T-helper 2 cell treated with Interferon-gamma antibody and Interleukin-4, amounts not matched to agents 100 ng/mL and 5 ng/mL, for 36 hours (primary cell): ENCODE results near the gene KIF1A. TPM values are rescaled to one million over a fixed set of nuclear protein-coding genes. Genes with fewer than 3 reads are reported as not detected.

Experiments
- intact Hi-C: fragments of 100-400 bp; cut with micrococcal nuclease; formaldehyde crosslinking; loops from one replicate; pipeline ENCODE4 v1.15.1; 2023
- total RNA-seq: library from RNA; stranded (reverse); gene quantifications from 2 replicates; pipeline ENCODE4 v1.2.3, GENCODE V29; 2022

KIF1A gene
- total RNA-seq, 1 donor from 2014 or later = 0.43 TPM

GRCh38 chr2:240737512-240737911 is 82.5 kb downstream of the KIF1A start:
- intact Hi-C loops = no loop called here

- intact Hi-C loops = no loop called here
These were observed 83.5 kb downstream of the KIF1A start for GRCh38 chr2:240736281-240737250.

DNA sequence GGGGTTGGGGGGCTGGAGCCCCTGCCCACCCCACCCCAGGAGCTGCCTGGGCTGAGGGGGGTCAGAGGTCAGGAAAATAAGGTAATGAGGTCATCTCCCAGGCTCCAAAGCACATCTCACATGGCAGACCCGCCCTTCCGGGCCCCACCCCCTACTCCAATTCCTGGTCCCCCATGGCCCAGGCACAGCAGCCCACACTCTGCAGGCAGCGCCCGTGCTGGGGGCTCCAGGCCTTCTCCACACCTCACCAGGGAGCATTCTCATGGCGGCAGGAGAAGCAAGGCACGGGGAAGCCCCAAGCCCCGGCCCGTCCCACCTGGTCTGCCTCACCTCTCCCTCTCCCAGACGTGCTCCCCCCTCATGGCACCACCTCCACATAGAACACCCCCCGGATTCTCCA is 84.5 kb downstream of the KIF1A start:
- intact Hi-C loops = no loop called here

GRCh38 chr2:240734756-240735155 is 85.3 kb downstream of the KIF1A start:
- intact Hi-C loops = no loop called here

DNA sequence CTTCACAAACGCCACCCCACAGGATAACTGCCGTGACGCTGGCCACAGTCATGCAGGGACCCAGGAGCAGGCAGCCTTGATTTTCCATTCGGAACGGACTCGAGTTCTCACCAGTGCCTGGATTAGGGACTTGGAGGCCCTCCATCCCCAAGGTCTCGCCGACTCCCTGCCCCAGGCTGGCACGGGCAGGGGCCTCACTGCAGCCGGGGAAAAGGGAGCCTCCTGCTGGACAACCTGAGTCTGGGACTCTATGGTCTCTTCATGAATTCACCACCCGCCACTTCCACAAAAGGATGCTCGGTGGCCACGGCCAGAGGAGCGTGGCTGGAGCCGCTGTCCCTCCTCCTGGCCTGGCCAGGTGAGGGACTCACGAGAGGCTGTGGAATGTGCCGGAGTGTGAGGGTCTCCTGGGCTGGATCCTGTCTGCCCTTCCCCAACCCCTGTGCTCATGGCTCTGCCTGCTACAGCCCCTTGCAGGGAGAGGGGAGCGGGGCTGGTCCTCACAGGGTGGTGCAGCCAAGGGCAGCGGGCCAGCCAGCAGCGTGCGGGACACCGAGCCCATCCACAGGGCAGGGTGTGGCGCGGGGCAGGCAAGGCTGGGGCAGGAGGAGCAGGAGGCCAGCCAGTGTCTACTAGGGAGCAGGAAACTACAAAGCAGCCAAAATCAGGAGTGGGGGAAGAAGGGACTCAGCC is 86.1 kb downstream of the KIF1A start:
- intact Hi-C loops = no loop called here

DNA sequence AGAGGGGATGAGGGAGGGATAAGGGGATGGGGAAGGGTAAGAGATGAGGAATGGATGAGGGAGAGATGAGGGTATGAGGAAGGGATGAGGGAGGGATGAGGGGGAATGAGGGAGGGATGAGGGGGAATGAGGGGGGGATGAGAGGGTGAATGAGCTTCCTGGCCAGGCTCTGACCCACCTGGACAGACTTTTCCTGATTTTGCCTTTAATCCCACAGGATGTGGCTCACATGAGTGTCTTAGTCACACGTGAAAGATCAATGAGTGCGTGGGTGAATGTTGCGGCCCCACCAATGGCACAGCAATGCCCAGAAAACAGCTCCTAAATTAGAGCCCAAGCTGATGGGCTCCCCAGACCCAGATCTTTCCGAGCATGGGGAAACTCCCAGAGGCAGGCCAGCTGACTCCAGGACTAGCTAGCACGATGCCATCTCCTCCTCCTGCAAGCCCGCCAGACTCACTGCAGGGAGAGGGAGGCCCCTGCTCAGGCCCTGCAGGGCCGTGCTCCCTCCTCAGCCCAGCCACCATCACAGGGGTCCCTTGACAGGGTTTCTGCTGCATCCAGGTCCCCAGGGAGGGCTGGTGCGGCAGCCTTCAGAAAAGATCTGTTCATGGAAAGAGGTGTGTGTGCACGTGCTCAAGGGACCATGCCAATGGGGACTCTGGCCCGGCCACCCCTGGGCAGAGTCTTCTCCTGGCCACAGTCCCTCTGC is 87.0 kb downstream of the KIF1A start:
- intact Hi-C loops = no loop called here

DNA sequence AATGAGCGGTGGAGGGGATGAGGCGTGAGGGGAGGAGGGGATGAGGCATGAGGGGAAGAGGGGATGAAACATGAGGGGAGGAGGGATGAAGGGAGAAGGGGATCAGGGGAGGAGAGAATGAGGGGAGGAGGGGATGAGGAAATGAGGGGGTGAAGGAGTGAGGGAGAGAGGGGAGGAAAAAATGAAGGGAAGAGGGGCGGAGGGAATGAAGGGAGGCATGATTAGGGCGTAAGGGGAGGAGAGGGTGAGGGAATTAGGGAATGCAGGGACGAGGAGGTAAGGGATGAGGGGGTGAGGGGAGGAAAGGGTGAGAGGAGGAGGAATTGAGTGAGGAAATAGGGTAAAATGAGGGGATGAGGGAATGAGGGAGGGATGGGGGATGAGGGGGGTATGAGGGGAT is 87.8 kb downstream of the KIF1A start:
- intact Hi-C loops = no loop called here

DNA sequence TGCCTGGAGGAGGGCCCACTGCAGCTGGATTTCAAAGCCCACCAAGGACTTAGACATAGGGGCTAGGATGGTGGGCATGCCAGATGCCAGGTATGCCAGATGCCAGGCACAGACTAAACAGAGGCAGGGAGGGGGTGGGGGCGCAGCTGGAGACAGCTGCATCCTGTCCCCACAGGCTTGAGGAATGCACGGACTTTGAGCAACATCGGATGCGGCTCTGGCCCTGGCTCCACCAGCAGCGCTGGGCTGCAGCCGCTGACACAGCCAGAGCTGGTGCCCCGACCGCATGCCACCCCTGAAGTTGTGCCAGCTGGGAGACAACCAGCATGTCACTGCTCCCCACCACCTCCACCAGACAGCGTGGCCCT is 88.9 kb downstream of the KIF1A start:
- intact Hi-C loops = no loop called here

DNA sequence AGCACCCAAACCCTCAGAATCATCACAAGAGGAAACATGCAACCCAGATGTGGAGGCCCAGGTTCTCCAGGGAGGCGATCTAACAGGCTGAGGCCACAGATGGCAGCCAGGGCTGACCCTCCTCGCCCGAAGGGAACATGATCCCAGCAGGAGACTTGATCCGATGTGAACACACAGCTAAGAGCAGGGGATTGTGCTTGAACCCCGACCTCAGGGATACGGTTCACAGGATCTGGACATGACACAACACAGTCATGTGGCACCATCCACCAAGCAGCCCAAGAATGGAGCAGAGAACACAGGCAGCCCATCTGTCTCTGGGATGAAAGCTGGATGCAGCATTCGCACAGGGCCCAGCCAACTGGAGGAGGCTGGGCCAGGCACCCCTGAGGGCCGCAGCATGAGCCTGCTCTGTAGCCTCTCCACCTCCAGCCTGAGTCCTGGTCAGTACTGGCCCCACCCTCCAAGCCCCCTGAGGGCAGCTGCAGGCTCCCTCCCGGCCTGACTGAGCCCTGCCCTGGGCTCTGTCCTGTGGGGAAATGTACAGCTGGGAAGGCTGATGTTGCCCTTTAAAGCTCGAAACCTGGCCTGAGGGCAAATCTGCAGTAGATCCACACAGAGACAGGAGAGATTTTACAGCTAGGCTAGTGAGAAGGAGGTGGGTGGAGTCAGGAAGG is 89.4 kb downstream of the KIF1A start:
- intact Hi-C loops = no loop called here

- intact Hi-C loops = no loop called here
These were observed 91.2 kb downstream of the KIF1A start for GRCh38 chr2:240728827-240729226.

DNA sequence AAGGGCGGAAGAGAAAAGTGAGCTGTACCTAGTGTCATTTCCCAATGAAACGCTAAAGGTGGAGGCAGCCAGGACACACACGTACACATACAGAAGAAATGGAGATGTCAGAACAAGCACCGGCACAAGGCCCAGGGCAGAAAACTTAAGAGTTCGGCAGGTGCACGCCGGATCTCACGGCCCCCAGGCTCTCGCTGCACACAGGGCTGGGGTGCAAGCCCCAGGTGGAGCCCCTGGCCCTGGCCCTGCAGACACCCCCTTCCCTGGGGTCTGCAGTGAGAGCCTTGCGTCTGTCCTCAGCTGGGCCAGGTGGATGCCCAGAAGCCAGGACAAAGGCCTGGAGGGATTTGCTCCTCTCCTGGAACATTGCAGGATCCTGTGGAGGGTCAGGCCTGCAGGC is 91.7 kb downstream of the KIF1A start:
- intact Hi-C loops = no loop called here

DNA sequence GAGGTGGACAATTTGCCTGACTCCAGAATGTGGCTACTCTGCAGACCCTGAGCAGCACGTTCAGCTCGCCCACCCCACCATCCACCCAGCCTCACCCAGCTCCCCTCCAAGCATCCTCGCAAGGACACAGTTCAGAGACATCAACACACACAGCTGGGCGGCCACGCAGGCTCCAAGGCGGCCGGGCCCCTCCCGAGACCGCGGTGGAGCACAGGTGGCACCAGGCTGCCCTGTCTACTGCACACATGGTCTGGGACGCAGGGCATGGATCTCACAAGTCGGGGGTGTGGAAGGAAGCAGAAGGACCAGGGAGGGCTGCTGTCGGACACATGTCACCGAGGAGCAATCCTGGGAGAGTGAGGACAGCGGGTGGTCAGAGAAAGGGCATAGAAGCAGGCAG is 92.1 kb downstream of the KIF1A start:
- intact Hi-C loops = no loop called here

DNA sequence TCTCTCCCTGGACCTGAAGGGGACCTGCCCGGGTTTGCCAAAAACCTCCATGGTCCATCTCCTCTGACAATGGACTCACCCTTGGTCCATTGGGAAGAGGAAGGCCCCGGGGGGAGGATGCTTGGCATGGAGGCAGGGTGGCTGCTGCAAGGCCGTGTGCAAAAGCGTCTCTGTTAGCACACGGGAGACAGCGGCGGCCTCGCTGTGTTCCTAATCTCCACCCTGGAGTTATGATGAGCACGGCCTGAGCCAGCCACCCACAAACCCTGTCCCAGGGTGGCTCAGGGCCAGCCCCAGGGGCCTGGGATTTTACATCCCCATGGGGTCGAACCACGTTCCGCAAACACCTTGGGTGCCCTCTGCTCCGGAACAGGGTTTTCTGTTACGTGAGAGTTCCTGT is 92.6 kb downstream of the KIF1A start:
- intact Hi-C loops = no loop called here

- intact Hi-C loops = no loop called here
These were observed 93.1 kb downstream of the KIF1A start for GRCh38 chr2:240726876-240727275.

GRCh38 chr2:240725671-240726070 is 94.3 kb downstream of the KIF1A start:
- intact Hi-C loops = no loop called here

DNA sequence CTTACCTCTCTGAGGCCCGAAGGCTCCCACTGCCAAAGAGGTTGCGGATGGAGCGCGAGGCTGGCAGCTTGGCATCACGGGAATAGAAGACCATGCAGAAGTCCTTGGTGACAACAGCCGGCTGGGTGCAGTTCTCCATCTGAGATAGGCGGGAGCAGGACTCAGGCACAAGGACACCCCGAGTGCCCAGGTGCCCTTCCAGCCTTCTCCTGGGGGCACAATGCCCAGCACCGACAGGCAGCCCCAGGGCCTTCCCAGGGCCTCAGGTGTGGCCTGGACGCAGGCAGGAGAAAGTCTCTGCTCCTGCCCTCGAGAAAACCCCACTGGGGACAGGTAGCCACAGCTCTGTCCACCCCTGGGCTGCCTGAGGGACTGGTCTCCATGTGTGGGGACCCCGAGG is 94.8 kb downstream of the KIF1A start:
- intact Hi-C loops = no loop called here

DNA sequence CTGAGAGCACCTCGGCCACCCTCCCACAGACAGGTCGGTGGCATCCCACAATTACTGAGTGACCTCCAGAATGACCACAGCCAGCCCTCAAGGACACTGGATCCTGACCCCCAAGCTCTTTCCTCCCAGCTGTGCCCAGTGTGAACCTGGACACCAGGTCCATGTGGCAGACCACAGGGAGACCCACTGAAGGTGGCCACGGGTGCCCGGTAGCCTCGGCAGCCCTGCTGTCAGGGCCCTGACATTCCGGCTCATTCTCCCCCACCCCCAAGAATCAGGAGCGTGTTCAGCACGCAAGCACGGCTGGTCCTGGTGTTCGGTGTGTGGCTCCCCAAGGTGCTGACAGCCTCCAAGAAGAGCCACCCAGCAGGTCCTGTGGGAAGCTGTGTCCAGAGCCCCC is 95.6 kb downstream of the KIF1A start:
- intact Hi-C loops = no loop called here

DNA sequence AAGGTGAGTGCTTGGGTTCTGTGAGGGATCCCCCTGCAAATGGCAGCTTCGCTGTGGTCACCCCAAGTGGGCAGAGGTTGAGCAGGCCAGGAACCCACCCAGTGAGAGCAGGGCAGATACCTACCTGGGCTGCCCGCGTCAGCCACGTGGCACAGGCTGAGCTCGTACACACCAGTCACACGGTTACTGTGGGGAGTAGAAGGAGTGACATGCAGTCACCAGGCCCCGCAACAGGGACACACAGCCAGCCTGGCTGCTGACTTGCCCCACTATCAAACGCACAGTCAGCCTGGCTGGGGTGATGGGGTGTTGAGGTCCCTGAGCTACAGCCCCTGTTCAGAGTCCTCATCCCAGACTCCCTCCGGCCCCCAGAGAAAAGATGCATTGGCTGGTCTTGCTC is 96.2 kb downstream of the KIF1A start:
- intact Hi-C loops = no loop called here

GRCh38 chr2:240722796-240723735 is 97.0 kb downstream of the KIF1A start:
- intact Hi-C loops = no loop called here

- intact Hi-C loops = no loop called here
These were observed 97.6 kb downstream of the KIF1A start for GRCh38 chr2:240722376-240722775.
